GM12801 (cell line): ENCODE data around the gene LRFN5.

ENCODE experiments used
- TF ChIP-seq, protein P1 (sequence below): IDR thresholded peaks from one replicate; pipeline ENCODE4 v1.5.1; 2011; ENCODE audit warnings: control low read depth; ENCODE audit not compliant: insufficient read length; ENCODE audit errors: extremely low read depth

Gene LRFN5

DNA sequence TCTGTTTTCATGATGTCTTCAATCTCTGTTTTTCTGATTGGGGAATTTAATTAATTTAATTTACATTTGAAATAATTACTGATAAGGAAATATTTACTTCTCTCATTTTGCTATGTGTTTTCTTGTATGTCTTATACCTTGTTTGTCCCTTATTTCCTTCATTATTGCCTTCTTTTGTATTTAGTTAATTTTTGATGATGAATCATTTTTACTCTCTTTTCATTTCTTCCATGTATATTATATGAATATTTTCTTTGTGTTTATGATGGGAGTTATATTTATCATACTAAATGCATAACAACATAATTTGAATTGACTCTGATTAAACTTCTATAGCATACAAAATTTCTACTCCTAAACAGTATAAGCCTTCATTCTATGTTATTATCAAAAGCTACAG, 309.6 kb downstream of the LRFN5 start:
- TF ChIP-seq, protein P1, sequence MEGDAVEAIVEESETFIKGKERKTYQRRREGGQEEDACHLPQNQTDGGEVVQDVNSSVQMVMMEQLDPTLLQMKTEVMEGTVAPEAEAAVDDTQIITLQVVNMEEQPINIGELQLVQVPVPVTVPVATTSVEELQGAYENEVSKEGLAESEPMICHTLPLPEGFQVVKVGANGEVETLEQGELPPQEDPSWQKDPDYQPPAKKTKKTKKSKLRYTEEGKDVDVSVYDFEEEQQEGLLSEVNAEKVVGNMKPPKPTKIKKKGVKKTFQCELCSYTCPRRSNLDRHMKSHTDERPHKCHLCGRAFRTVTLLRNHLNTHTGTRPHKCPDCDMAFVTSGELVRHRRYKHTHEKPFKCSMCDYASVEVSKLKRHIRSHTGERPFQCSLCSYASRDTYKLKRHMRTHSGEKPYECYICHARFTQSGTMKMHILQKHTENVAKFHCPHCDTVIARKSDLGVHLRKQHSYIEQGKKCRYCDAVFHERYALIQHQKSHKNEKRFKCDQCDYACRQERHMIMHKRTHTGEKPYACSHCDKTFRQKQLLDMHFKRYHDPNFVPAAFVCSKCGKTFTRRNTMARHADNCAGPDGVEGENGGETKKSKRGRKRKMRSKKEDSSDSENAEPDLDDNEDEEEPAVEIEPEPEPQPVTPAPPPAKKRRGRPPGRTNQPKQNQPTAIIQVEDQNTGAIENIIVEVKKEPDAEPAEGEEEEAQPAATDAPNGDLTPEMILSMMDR: no peak

DNA sequence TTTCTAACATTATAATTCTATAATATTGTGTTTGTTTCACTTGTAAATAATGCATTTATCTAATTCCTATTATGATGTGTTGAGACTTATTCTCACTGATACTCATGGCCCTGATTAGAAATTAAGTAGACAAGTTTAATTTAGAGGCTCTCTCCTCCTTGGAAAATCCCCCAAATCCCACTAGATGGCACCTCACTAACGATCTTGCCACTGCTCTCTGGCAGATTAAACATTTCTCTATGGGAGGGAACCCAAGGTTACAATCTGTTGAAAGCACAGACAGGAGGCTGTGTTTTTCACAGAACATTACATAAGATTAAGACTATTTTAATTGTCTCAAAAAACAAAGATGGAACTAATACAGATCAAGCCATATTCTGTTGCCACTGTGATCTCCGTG, 318.7 kb downstream of the LRFN5 start:
- TF ChIP-seq, protein P1: no peak

DNA sequence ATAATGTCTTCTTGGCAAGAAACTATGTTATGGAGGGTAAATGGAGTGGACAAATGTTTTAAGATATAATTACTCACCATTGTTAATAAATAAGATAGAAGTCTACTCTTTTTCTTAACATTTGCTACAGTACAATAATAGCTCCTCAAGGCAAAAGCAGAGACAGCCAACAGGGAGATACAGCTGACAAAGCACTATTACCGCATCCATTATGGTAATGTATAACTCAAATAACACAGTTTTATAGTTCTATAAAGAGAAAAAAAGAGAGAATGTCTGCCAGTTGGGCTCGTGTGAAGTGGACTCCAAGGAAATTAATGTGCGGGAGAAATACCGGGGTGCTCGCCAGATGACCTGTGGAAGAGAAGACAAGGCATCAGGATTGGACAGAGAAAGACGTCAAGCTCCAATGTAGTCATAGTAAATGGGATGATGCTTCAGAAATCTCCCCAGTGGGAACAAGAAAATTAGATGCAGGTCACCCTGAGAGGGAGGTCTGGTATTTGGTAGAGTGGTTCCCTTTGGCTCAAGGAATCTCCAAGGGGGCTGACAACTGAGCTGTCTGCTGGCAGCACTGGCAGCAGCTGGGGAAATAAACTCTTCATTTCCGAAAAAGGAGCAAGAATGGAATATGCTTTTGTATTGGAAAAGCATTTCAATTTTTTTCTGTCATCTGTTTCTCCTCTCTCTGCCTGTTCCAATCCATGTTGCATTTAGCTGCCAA, 343.9 kb downstream of the LRFN5 start:
- TF ChIP-seq, protein P1: no peak
